SKM-1 (cell line): Measurements from ENCODE around the gene KRT10.

ENCODE experiments used
- DNase-seq: peaks from one replicate; lab custom pipeline; 2025; ENCODE audit not compliant: unreplicated experiment; lab: John Stamatoyannopoulos, UW

The KRT10 gene

GRCh38 chr17:40809721-40810421 lies 12.5 kb downstream of the KRT10 start:
- no peak for DNase-seq

- no peak for DNase-seq
Observed at GRCh38 chr17:40806131-40806530, 16.3 kb downstream of the KRT10 start.

DNA sequence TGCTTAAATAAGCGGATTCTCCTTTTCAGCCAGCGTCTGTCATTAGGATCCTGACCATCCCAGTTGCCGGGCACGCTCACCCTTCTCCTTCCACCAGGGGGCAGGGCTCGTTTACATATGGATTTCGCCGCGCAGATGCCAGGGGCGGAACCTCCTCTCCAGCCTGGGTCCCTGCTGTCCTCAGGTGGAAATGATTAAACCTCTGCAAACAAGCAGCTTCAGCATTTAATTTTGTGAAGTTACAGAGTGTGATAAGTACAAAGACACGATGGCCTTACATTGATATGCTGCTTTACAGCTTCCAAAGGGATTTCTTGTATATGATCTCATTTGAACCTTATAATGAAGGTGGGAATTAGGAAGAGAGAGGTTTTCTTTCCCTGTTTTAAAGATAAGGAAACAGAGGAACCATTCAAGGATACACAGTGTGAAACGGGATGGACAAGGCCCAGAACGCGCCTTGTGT lies 18.8 kb downstream of the KRT10 start:
- peak; percentile 46 for DNase-seq

DNA sequence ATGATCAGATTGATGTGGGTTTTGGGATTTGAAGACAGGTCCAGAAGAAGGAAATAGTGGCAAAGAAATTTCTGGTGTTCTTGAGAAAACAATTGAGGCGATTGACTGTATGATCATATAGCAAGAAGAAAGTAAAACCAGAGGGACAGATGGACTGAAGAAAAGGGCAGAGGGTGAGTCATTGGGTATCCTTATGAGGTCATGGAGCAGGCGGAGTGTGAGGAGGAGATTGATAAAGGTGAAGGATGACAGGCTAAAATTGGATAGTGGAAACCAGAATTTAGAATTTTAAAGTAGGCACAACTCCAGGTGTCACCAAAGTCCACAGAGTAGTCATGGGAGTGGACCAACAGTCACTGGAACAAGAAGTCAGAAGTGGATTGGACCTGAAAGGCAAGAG lies 21.3 kb downstream of the KRT10 start:
- no peak for DNase-seq

DNA sequence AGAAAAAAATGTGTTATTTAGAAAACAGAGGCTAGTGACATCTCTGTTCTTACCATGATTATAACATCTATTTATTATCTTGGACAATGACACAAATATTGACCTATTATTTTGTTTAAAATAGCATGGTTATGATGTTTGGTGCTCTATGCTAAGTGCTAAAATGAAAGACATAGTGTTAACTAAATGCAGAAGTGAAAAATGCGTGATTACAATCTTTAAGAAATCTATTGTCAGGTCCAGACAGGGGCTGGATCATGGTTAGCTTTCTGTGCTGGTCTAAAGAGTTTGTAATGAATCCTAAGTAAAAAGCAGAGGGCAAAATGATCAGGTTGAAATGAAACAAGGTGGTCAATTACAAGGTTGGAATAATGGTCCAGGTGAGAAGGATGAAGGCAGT lies 22.0 kb downstream of the KRT10 start:
- no peak for DNase-seq

GRCh38 chr17:40799859-40800258 lies 22.6 kb downstream of the KRT10 start, which contains the start of gene KRT28:
Gene KRT28 (minus strand): TSS chr17:40799959. CDS start chr17:40799893, 66 bp downstream.
- DNase-seq = no peak

GRCh38 chr17:40796846-40797245 lies 25.6 kb downstream of the KRT10 start:
- DNase-seq = no peak

DNA sequence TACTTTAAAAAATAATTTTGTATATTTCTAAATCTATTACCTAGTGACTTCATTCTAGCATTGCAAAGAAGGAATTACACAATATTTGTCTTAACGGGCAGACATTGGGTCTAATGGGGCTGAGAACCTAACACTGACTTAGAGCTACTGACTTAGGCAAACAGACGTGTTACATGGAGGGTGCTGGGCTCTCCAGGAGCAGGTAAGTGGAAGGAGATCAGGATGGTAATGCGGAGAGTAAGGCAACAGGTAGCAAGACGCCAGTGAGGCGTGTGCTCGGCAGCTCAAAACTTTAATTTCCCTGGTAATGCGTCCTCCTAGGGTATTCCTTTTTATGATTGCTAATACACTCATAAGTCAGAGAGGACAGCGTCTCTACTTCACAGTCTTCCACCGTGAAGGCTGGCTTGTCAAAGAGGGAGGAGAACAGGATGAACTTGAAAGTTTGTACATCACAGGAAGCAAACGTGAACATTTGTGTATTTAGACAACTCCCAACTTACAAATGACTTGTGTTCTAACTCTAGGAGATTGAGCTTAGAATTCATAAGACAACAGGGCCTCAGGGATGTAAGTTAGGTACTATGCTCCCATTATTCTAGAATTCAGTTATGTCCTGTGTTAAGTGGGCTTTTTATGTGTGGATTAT lies 27.3 kb downstream of the KRT10 start:
- no peak for DNase-seq

GRCh38 chr17:40794466-40794865 lies 27.9 kb downstream of the KRT10 start:
- no peak for DNase-seq

DNA sequence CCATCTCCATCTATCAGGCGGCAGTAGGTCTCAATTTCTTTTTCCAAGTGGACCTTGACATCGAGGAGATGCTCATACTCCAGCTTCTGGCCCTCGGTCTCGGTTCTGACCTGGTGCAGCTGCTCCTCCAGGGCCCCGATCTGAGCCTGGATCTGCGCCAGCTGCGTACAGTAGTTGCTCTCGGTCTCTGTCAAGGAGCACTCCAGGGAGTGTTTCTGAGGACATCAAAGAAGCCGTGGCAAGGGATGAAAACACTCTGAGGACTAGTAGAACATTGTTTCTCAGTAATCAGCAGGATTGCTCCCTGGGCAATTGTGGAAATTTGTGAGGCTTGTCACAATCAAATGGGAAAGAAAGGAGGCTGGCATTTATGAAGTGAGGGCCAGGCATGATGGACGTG lies 28.6 kb downstream of the KRT10 start:
- DNase-seq = no peak

- no peak for DNase-seq
Observed at GRCh38 chr17:40791787-40792436, 30.5 kb downstream of the KRT10 start.

DNA sequence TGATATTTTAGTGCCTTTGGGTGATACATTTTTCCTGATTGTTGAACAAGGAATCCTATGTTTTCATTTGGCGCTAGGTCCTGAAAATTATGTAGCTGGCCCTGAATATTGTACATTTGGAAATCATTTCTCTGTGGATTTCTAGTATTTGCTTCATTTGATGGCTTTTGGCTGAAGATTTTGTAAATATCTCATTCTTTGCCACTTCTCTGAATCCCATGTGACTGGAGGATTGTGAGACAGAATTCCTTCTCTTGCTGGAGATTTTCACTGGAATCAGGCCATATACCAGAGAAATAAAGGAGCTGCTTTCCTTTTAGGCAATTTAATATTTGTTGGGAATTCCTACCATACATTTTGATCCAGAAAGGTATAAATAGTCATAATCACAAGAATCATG lies 31.3 kb downstream of the KRT10 start:
- no peak for DNase-seq

DNA sequence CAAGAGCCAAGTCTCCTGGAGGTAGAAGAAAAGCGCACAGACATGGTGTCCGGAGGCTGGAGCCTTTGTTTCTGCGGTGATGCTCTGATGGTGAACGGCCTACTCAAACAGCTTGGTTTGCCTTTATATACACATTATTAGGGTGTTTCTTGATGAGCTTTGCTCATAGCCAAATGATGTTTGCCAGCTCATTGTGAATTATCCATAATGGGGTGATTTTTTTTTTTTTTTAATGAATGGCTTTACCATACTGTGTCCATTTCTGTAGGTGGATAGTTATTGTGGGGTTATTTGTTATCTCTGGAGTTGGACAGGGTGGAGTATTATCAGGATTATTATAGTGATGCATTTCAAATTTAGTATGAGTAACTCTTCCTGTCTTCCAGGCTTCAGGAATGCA lies 40.0 kb downstream of the KRT10 start, which contains the start of gene KRT27:
Gene KRT27 (minus strand): TSS at position 101 of the 400 bp plus-strand sequence. CDS start 57 bp downstream, at position 44.
- DNase-seq = no peak

DNA sequence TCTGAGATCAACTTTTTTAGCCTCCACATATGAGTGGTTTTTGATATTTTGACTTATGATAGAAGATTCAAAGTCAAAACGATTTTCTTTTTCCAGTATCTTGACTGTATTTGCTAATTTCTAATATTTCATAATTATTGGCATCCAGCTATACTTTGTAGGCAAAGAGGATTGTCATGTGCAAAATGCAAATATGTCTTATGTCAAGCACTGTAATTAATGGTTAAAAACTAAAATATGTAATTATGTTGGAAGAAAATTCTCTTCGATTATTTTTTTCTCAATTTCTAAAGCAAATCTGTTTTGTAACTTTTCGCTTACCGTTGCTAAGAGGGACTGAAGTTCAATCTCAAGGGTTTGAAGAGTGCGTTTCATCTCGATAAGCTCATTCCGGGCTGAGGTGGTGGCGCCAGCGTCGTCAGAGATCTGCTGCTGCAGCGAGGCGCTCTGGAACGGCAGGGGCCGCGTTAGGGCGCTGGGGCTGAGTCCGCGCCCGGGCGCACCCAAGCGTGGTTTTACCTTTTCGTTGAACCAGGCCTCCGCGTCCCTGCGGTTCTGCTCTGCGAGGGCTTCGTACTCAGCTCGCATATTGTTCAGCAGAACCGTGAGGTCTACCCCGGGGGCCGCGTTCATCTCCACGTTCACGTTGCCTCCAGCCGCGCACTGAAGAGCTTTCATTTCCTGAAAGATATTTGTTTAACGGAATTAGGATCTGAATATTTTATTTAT lies 43.1 kb downstream of the KRT10 start:
- DNase-seq = no peak

GRCh38 chr17:40778461-40778860 lies 44.0 kb downstream of the KRT10 start:
- no peak for DNase-seq

DNA sequence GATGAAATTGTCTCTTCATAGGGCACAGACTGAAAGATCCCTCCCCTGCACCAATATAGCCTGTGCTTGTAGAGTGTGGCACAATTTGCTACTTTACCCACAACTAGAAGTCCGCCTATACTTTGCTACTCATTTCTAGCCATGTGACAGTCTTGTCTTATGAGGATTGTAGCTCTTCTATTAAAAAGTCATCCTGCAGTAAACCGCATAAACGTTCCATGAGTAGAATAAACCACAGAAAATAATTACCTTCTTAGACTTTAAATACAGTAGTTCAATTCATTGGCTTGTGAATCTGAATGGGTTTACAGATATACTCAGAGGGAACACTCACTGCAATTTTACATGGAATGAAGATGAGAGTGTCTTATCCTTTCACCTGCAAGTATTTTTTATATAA lies 44.4 kb downstream of the KRT10 start:
- no peak for DNase-seq

DNA sequence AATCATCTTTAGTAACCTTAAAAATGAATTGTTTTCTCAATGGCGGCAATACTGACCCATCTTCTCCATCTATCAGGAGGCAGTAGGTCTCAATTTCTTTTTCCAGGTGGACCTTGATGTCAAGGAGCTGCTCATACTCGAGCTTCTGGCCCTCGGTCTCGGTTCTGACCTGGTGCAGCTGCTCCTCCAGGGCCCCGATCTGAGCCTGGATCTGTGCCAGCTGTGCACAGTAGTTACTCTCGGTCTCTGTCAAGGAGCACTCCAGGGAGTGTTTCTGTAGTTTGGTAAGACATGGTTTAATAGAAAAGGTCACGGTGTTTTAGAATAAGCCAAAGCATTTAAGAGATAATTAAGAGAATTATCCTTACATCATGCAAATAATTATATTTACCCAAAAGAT lies 45.0 kb downstream of the KRT10 start:
- no peak for DNase-seq

DNA sequence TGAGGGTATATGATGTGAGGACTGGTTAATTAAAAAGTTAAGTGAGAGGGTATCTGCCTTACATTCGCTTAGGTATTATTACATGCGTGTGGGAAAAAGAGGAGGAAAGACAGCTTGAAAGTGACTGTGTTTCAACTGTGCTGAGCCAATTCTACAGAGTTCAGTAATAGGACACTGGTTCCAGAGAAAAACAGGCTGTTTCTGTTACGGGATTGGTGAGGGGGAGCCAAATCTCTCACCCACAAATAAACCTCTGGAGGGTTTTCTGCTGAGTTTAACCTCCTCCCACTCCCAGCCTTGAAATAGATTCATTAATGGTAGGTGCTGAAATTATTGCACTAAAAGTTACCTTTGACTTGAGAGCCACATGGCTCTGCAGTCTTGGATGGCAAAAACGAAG lies 46.5 kb downstream of the KRT10 start:
- DNase-seq = no peak

DNA sequence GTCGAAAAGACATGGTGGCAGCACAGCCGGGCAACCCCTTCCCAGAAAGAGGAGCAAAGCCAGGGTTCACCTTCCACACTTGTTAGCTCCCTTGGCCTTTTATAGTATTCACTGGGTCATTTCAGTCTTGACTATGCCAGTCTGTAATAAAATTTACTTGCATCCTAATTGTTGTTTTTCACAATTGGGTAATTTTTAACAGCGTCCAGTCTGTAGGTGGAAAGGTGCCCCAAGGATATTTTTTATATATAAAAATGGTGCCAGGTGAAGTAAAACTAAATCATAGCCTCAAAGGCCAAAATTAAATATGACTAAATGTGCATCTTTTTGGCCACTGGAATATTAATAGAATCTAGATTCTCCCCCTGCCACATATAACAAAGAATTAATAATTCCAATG lies 50.3 kb downstream of the KRT10 start, which contains the start of gene KRT26:
Gene KRT26 (minus strand): TSS at position 101 of the 400 bp plus-strand sequence. CDS start 88 bp downstream, at position 13.
- no peak for DNase-seq
